A673 (cell line): ENCODE data around the gene OGFOD2.

Experiments used
- CTCF ChIP-seq: fragments of 300-800, 200-600 bp; sonication (generic); conservative IDR thresholded peaks from 2 replicates; pipeline ENCODE4 v1.5.1; 2017; ENCODE audit warnings: low read depth, mild to moderate bottlenecking, antibody characterized with exemption, low read length, moderate library complexity, mixed read lengths
- EZH2 ChIP-seq: fragments of 200-600 bp; sonication (generic); IDR thresholded peaks from 2 replicates; pipeline ENCODE4 v1.6.1; 2017; ENCODE audit warnings: borderline replicate concordance, low read depth, mild to moderate bottlenecking, mixed read lengths, antibody characterized with exemption, low read length; ENCODE audit not compliant: poor library complexity, severe bottlenecking

GRCh38 chr12:122949816-122950675 lies 25.0 kb upstream of the OGFOD2 start:
- no peak for TF ChIP-seq EZH2
- TF ChIP-seq CTCF: no peak
